Lower leg skin (tissue), 3 donors: ENCODE data around the gene DENND1A.

Experiments
- CTCF ChIP-seq, 3 donors: fragments of 450-650 bp; IDR thresholded peaks; one replicate each; pipeline ENCODE4 v1.5.1; 2016; ENCODE audit warnings: antibody characterized with exemption in 3 of 3, mild to moderate bottlenecking in 3 of 3, moderate library complexity in 2 of 3
- POLR2A ChIP-seq, 2 donors: fragments of 450-650 bp; IDR thresholded peaks; one replicate each; pipeline ENCODE4 v1.6.1; 2016 to 2017; ENCODE audit warnings: antibody characterized with exemption in 2 of 2, mild to moderate bottlenecking in 1 of 2, moderate library complexity in 1 of 2

- TF ChIP-seq CTCF (IDR thresholded peaks at IDR 0.05) (no peak), POLR2A (IDR thresholded peaks at IDR 0.05) (no peak)
These were observed 292.4 kb downstream of the DENND1A start for GRCh38 chr9:123637606-123637944.
